Hepatocyte (in vitro differentiated cells): Measurements from ENCODE around the gene LIPC.

Source experiments
- CTCF ChIP-seq: fragments of 200-600 bp; sonication (generic); IDR thresholded peaks from 2 replicates; pipeline ENCODE4 v1.5.1; 2016; ENCODE audit warnings: antibody characterized with exemption, mild to moderate bottlenecking; ENCODE audit not compliant: poor library complexity
- EZH2 ChIP-seq: fragments of 200-600 bp; sonication (generic); IDR thresholded peaks from 2 replicates; pipeline ENCODE4 v1.6.1; 2016; ENCODE audit warnings: antibody characterized with exemption, mild to moderate bottlenecking, borderline replicate concordance
- EZH2phosphoT487 ChIP-seq: fragments of 200-600 bp; sonication (generic); IDR thresholded peaks from one replicate; pipeline ENCODE4 v1.6.1; 2018; ENCODE audit warnings: antibody characterized with exemption, mild to moderate bottlenecking, low read depth, moderate library complexity; ENCODE audit not compliant: unreplicated experiment, severe bottlenecking

- TF ChIP-seq CTCF, result no peak
- TF ChIP-seq EZH2phosphoT487, result no peak
- no peak for TF ChIP-seq EZH2
Measured at GRCh38 chr15:58440922-58441321, 9.1 kb downstream of the LIPC start.
